MM.1S (cell line): ENCODE results near the gene ODF2.

Experiments used
- CTCF ChIP-seq: fragments of 300-600 bp; sonication (generic); IDR thresholded peaks from 2 replicates; pipeline ENCODE4 v1.5.1; 2016; ENCODE audit warnings: antibody characterized with exemption, low read length, mixed read lengths
- EZH2 ChIP-seq: fragments of 300-600 bp; sonication (generic); optimal IDR thresholded peaks from 2 replicates; pipeline ENCODE3; 2017; ENCODE audit warnings: low read depth, mild to moderate bottlenecking, antibody characterized with exemption, low read length, mixed read lengths
- EZH2phosphoT487 ChIP-seq: fragments of 300-600 bp; sonication (generic); IDR thresholded peaks from 2 replicates; pipeline ENCODE4 v1.6.1; 2018; ENCODE audit warnings: antibody characterized with exemption, low read length

GRCh38 chr9:128412120-128412790 is 43.6 kb upstream of the ODF2 start:
- TF ChIP-seq CTCF (peak; percentile 41), EZH2 (no peak), EZH2phosphoT487 (no peak)
